ENCODE measurements around the gene INSM1.
"Not testable (repeated sequence)": the region's sequence is repeated elsewhere in the genome, so short reads cannot be mapped to it uniquely, and the experiment has no call there.

INSM1 gene, protein sequence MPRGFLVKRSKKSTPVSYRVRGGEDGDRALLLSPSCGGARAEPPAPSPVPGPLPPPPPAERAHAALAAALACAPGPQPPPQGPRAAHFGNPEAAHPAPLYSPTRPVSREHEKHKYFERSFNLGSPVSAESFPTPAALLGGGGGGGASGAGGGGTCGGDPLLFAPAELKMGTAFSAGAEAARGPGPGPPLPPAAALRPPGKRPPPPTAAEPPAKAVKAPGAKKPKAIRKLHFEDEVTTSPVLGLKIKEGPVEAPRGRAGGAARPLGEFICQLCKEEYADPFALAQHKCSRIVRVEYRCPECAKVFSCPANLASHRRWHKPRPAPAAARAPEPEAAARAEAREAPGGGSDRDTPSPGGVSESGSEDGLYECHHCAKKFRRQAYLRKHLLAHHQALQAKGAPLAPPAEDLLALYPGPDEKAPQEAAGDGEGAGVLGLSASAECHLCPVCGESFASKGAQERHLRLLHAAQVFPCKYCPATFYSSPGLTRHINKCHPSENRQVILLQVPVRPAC

GRCh38 chr20:20367575-20368417, at the start of gene INSM1:
Gene INSM1, plus strand, starts transcription at chr20:20368104. Its CDS starts 164 bp downstream, at chr20:20368268.
- DNase-seq, result peak in 19 of 51 donors; percentile 18 to 74 (median 53)

GRCh38 chr20:20318365-20319161, 49.3 kb upstream of the INSM1 start:
- DNase-seq, result no peak

- no peak for DNase-seq
These were observed 46.8 kb upstream of the INSM1 start for GRCh38 chr20:20321134-20321533.

- DNase-seq, result no peak
These were observed 46.0 kb upstream of the INSM1 start for GRCh38 chr20:20321917-20322316.

GRCh38 chr20:20322912-20323311, 45.0 kb upstream of the INSM1 start:
- no peak for DNase-seq

GRCh38 chr20:20327746-20328145, 40.2 kb upstream of the INSM1 start:
- no peak for DNase-seq

GRCh38 chr20:20329564-20329963, 38.3 kb upstream of the INSM1 start:
- no peak for DNase-seq

DNA sequence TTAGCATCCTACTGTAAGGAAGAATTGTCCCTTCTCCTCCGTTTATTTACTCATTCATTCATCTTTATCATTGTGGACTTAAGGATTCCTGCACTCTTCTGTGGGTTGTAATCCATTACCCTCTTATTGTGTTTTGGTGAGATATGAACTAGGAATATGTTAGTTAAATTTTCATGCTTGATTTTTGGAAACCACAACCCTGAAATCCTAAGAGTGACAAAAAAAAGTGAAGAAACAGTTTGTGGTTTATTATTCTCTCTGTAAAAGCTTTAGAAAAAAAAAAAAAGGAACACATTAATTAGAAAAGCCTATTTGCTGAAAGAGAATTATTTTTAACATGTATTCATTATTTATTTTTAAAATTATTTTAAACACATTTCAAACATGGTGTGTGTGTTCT, 36.7 kb upstream of the INSM1 start:
- no peak for DNase-seq

- no peak for DNase-seq
These were observed 36.1 kb upstream of the INSM1 start for GRCh38 chr20:20331817-20332216.

- DNase-seq, result no peak
These were observed 34.0 kb upstream of the INSM1 start for GRCh38 chr20:20333866-20334265.

GRCh38 chr20:20334489-20334888, 33.4 kb upstream of the INSM1 start:
- no peak for DNase-seq

- peak in 1 of 51 donors; percentile 10 for DNase-seq
These were observed 29.7 kb upstream of the INSM1 start for GRCh38 chr20:20338133-20338730.

- DNase-seq, result no peak
These were observed 27.5 kb upstream of the INSM1 start for GRCh38 chr20:20340443-20340842.

DNA sequence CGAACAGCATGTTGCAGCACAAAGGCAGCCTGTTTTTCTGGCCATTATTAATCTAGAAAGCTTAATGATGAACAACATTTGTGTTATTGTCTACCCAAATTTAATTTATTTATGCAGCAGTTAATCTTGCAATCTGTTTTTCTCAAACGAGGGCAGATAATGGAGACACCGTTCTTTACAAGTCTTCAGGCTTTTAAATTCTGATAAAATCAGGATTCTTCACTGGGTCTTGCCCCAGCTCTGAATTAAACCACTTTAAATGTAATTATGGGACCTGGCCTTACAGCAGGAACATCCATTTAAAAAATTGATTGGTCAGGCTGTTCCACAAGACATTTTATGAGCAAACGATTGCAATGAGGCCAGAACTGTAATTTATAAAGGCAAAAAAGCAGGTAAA, 26.5 kb upstream of the INSM1 start:
- DNase-seq, result no peak

- DNase-seq, result no peak
These were observed 25.8 kb upstream of the INSM1 start for GRCh38 chr20:20342066-20342465.

DNA sequence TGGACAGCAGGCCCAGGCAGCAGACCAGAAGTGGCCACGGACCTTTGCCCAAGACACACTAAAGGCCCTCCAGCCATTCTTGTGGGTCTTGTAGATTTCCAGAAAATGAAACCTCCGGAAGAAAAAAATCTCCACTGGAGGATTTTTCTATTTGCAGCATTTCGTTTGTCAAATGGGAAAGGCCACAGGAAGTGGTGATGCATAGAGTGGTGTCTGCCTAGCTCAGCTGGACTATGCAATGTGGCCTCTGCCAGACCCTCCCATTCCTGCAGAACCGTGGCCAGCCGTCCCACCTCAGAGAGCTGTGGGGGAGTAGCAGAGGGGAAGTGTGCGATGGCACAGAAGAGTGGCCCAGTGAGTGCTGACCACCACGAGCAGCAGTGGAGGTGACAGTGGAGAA, 24.0 kb upstream of the INSM1 start:
- no peak for DNase-seq

- no peak for DNase-seq
These were observed 23.4 kb upstream of the INSM1 start for GRCh38 chr20:20344476-20344875.

- DNase-seq, result no peak
These were observed 14.3 kb upstream of the INSM1 start for GRCh38 chr20:20353576-20353975.

DNA sequence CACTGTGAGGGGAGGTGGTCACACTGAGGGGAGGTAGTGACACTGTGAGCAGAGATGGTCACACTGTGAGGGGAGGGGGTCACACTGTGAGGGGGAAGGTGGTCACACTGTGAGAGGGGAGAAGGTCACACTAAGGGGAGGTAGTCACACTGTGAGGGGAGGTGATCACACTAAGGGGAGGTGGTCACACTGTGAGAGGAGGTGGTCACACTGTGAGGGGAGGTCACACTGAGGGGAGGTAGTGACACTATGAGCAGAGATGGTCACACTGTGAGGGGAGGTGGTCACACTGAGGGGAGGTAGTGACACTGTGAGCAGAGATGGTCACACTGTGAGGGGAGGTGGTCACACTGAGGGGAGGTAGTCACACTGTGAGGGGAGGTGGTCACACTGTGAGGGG, 12.4 kb upstream of the INSM1 start:
- DNase-seq, result not testable (repeated sequence)

GRCh38 chr20:20358801-20359200, 9.1 kb upstream of the INSM1 start:
- DNase-seq, result no peak

DNA sequence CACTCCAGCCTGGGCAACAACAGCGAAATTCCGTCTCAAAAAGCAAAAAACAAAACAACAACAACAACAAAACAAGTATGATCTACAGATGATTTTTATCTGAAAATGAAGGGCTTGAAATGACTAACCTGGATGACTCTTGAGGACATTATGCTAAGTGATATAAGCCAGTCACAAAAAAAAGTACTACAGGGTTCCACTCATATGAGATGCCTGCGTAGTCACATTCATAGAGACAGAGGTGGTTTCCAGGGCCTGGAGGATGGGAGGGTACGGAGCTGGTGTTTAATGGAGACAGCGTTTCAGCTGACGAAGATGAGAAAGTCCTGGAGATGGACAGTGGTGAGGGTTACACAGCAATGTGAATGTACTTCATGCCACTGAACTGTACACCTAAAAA, 8.3 kb upstream of the INSM1 start:
- DNase-seq, result no peak
